Left renal cortex interstitium (tissue), 4 donors: Measurements from ENCODE around the gene HS2ST1. TPM values are rescaled to one million over a fixed set of nuclear protein-coding genes. Genes with fewer than 3 reads are reported as not detected.
"Not testable (repeated sequence)": the region's sequence is repeated elsewhere in the genome, so short reads cannot be mapped to it uniquely, and the experiment has no call there.

Experiments used
- DNase-seq, 4 donors: peaks; one replicate each; pipeline ENCODE4 v3.0.0-alpha.2; 2013; ENCODE audit warnings: low read depth in 4 of 4, low spot score in 2 of 4, missing footprints in 1 of 4
- polyA plus RNA-seq, 4 donors: library from polyadenylated mRNA; unstranded; fragments of 120-200 nt; gene quantifications; one replicate each; pipeline ENCODE4 v1.2.1, GENCODE V29; 2013; ENCODE audit not compliant: insufficient read length in 4 of 4

Gene HS2ST1
- polyA plus RNA-seq, 4 donors, result 37.4 to 53.1 (median 40.4) TPM

DNA sequence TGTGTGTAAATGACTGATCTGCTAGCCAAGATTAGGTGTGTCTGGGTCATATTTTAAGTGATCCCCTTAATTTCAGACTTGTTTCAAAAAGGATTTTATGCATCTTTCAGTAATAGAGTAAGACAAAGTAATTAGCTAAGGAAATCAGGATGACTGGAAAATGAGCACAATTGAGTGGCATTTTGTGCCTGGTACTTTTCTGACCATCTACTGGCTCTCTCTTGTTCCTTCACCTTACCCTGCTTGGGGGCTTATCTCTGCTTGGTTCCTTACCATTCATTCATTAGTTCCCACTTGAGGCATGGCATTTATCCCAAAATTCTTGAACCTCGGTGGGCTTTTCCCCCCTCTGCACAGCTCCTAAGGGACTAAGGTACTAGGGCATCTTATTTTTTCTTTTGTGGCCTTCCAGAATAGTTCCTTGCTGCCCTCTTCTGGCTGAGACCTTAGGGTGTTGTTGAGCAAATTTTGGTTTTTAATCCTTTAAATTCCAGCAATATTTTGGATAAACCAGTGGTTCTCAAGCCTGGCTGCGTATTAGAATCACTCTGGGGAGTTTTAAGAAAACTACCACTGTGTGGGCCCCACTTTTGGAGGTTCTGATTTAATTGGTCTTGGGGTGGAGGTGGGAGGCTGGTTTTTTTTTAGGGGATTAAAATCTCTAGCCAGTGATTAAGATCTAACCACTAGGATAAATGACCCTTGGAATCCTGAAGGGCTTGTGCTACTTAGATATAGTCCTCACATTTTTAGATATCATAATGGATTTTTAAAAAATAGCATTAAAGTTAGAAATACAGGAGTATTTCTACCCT, 50.8 kb downstream of the HS2ST1 start:
- DNase-seq, result peak in 1 of 4 donors; percentile 24

DNA sequence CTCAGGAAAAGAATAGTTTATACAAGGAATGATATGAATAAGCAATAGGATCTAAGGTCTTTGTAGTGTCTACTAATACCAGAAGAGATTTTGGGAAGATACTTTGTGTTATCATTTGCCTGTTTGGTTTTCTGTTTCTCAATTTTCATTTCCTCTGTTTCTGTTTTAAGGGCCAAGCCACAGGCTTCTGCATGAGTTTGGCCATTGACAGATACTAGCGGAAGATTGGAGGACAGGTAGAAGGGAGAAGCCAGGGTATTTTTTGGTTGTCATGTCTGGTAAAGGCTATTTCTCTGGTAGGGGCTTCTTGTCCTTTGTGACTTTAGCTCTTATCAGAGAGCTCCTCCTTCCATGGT, 51.4 kb downstream of the HS2ST1 start:
- no peak for DNase-seq

DNA sequence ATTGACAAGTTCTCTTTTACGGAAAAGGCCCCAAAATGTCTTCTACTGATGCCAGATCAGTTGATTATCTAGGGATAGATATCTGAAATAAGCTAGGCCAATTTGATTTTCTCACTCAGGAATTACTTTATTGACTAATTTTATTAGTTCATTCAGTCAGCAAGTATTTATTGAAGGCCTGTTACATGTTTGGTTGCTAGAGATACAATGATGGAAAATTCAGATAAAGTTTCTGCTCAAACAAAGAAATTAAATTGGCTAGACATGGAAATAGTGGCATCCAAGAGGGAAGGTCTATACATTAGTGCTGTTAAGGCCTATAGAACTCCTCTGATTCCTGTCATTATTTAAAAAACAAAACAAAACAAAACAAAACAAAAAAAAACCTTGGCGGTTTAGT, 56.5 kb downstream of the HS2ST1 start:
- DNase-seq, result no peak

- DNase-seq, result no peak
Observed at GRCh38 chr1:86971778-86972177, 57.3 kb downstream of the HS2ST1 start.

GRCh38 chr1:86972262-86972661, 57.8 kb downstream of the HS2ST1 start:
- no peak for DNase-seq

DNA sequence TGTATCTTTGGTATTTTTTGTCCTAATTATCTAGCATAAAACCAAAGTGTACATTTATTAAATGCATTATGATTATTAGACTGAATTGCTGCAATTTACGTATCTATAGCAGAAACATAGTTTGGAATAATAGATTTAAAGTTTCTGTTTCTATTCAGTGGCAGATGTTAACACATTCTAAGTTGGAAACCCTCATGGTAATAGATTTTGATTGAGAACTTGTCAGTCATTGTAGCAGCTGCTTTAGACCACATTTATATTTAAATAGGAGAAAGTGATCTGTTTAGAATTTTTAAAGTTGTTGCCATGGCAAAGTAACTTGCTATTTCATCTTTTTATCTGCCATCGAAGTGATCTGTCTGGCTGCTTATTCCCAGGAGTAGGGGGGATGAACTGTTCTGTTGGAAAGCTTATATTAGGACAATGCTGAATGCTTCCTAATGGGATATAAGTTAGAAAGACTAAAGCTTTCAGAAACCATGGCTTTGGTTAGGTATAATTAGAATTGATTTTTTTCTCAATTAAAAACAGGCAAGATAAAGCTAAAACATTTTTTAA, 61.6 kb downstream of the HS2ST1 start:
- DNase-seq, result no peak

- DNase-seq, result no peak
Observed at GRCh38 chr1:86976664-86977063, 62.2 kb downstream of the HS2ST1 start.

GRCh38 chr1:86981482-86982213, 67.2 kb downstream of the HS2ST1 start:
- DNase-seq, result no peak

DNA sequence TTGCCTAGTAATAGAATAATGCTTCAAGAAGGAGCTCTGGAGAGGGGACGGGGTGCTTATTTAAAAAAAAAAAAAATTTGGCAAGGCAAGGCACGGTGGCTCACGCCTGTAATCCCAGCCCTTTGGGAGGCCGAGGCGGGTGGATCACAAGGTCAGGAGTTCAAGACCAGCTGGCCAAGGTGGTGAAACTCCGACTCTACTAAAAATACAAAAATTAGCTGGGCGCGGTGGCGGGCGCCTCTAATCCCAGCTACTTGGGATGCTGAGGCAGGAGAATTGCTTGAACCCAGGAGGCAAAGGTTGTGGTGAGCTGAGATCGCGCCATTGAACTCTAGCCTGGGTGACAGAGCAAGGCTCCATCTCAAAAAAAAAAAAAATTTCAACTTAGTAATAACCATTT, 69.2 kb downstream of the HS2ST1 start:
- DNase-seq, result not testable (repeated sequence)

GRCh38 chr1:86987446-86987845, 73.0 kb downstream of the HS2ST1 start:
- DNase-seq, result no peak

DNA sequence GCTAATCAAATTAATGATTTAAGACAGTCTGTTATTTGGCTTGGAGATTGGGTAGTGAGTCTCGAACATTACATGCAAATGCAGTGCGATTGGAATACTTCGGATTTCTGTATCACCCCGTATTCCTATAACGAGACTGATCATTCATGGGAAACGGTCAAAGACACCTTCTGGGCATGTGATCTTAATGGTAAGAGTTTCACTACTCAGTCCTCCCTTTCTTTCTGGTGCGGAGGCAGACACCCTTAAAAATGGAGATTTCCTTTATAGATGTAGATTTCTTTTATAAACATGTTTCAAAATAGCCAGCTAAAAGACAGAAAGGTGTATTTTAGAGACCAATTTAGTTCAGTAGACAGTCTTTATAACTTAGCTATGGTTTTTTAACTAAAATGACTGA, 74.4 kb downstream of the HS2ST1 start:
- DNase-seq, result no peak

DNA sequence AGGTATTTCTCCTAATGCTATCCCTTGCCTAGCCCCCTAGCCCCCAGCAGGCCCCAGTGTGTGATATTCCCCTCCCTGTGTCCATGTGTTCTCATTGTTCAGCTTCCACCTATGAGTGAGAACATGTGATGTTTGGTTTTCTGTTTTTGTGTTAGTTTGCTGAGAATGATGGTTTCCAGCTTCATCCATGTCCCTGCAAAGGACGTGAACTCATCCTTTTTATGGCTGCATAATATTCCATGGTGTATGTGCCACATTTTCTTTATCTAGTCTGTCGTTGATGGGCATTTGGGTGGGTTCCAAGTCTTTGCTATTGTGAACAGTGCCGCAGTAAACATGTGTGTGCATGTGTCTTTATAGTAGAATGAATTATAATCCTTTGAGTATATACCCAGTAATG, 75.3 kb downstream of the HS2ST1 start:
- not testable (repeated sequence) for DNase-seq

DNA sequence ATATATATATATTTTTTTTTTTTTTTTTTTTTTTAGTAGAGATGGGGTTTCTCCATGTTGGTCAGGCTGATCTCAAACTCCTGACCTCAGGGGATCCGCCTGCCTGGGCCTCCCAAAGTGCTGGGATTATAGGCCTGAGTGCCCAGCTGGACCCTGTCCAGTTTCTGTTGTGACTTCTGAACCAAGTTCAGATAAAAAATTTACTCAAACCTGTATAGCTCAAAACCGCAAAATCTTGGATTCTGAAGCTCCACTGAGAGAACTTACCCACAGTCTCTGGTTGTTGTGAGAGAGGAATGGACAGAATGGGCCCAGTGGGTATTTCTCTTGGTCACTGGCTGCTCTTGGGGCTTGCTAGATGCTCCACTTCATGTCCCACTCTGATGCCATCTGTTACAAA, 76.4 kb downstream of the HS2ST1 start:
- DNase-seq, result no peak

- no peak for DNase-seq
Observed at GRCh38 chr1:86991549-86992186, 77.2 kb downstream of the HS2ST1 start.

DNA sequence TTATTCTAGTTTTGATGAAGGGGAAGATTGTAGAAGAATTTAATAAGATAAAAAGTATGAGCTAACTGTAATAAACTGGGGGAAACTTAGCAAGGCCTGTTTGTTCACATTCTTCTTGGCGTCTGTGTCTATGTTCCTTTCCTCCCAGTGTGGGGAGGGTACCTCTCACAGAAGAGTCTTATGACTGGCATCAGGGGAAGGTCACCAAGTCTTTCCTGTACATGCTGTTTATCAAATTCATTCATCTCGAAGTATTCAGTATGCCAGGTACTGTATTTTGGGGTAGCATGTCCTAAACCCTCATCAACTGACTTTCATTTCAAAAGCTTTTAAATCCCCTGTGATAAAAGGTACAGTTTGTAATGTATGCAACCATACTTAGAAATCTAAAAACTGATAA, 78.4 kb downstream of the HS2ST1 start:
- no peak for DNase-seq

GRCh38 chr1:86993269-86993985, 79.0 kb downstream of the HS2ST1 start:
- no peak for DNase-seq

- DNase-seq, result no peak
Observed at GRCh38 chr1:86994061-86994460, 79.6 kb downstream of the HS2ST1 start.

DNA sequence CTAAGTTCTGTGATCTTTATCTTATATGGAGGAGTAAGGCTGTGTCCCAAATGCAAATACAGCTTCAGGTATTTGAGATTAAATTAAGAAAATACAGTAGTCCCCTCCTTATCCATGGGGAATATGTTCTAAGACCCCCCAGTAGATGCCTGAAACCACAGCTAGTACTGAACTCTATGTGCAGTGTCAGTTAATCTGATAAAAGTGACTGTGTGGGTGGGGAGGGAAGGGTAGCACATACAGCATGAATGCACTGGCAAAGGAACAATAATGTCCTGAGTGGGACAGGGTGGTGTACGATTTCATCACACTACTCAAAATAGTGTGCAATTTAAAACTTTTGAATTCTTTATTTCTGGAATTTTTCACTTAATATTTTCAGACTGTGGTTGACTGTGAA, 83.1 kb downstream of the HS2ST1 start:
- DNase-seq, result no peak

- DNase-seq, result no peak
Observed at GRCh38 chr1:86998280-86998679, 83.8 kb downstream of the HS2ST1 start.

- no peak for DNase-seq
Observed at GRCh38 chr1:86998727-86999126, 84.3 kb downstream of the HS2ST1 start.

- no peak for DNase-seq
Observed at GRCh38 chr1:87000460-87000859, 86.0 kb downstream of the HS2ST1 start.
